ENCODE results near the gene LAMP1. TPM values are rescaled to one million over a fixed set of nuclear protein-coding genes. Genes with fewer than 3 reads are reported as not detected.

Gene LAMP1
- total RNA-seq, 2 experiments from 2014 or later = 12.2 to 24.6 TPM

DNA sequence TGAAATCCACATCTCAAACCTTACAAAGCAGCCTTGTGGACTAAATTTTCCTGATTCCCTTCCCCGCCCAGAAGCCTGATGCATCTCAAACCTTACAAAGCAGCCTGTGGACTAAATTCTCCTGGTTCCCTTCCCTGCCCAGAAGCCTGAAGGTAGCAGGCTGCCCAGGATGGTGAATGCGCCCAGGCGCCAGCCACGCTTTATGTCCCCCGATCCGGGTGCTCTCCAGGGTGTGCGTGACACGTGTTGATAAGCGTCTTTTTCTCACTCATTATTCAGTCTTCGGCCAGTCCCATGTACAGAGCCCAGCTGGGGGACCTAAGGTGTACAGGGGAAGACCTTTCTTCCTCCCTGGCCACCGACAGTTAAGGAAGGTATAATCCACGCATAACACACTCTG lies 31.8 kb downstream of the LAMP1 start:
- POLR2A ChIA-PET = no interaction called here

GRCh38 chr13:113329656-113330312 lies 32.7 kb downstream of the LAMP1 start:
- Histone ChIP-seq H3K27ac (ENCODE audit: low read depth, low read length, poor library complexity, severe bottlenecking) (no peak overlapping the region), H3K4me3 (ENCODE audit: low read depth, low read length, poor library complexity, severe bottlenecking) (no peak overlapping the region)

More for the DNA sequence above, 31.8 kb downstream of the LAMP1 start:
- intact Hi-C loops (cut with micrococcal nuclease; ENCODE audit: unreplicated experiment) = no loop called here
- Histone ChIP-seq H3K9me3 (ENCODE audit: low read length) (no peaks in the 10 kb centered on the region), H3K4me3 (ENCODE audit: low read depth, low read length, poor library complexity, severe bottlenecking) (no peak overlapping the region), H3K4me1 (ENCODE audit: insufficient read depth, low read length, poor library complexity, severe bottlenecking) (no peaks in the 10 kb centered on the region), H3K27ac (ENCODE audit: low read depth, low read length, poor library complexity, severe bottlenecking) (no peak overlapping the region), H2AFZ (ENCODE audit: low read length) (no peak overlapping the region), H3K4me2 (ENCODE audit: low read length) (no peak overlapping the region), H4K20me1 (ENCODE audit: insufficient read depth, low read length) (no peaks in the 10 kb centered on the region), H3K9me2 (ENCODE audit: insufficient read depth, low read length) (no peaks in the 10 kb centered on the region), H3K36me3 (ENCODE audit: insufficient read depth, low read length) (no peaks in the 10 kb centered on the region; the same call in 1 of the 2 replicates), H3K79me2 (ENCODE audit: insufficient read depth, low read depth, low read length) (no peaks in the 10 kb centered on the region)
- BruUV-seq (replicated peaks) = no TSS peak
- DNase-seq (ENCODE audit: low spot score) = no peak
- TF ChIP-seq CTCF (conservative IDR thresholded peaks at IDR 0.05; ENCODE audit: low read length) (no peak), EZH2phosphoT487 (IDR thresholded peaks at IDR 0.05; ENCODE audit: borderline replicate concordance, low read depth, low read length) (no peak)
- CTCF ChIA-PET (ENCODE audit: unreplicated experiment) = no interaction called here

More at GRCh38 chr13:113329656-113330312, 32.7 kb downstream of the LAMP1 start:
- CTCF ChIA-PET (ENCODE audit: unreplicated experiment) = no interaction called here
- DNase-seq (ENCODE audit: low spot score) = no peak
- H3K4me1 ChIP-seq (ENCODE audit: insufficient read depth, low read length, poor library complexity, severe bottlenecking) = no peaks in the 10 kb centered on the region
- no peak overlapping the region for H3K4me2 ChIP-seq (ENCODE audit: low read length)
- no peak for TF ChIP-seq CTCF (conservative IDR thresholded peaks at IDR 0.05; ENCODE audit: low read length)
- TF ChIP-seq EZH2phosphoT487 (IDR thresholded peaks at IDR 0.05; ENCODE audit: borderline replicate concordance, low read depth, low read length) = no peak
- POLR2A ChIA-PET = no interaction called here
- BruUV-seq (replicated peaks) = no TSS peak
- H3K9me2 ChIP-seq (ENCODE audit: insufficient read depth, low read length) = no peaks in the 10 kb centered on the region
- no peak overlapping the region for H2AFZ ChIP-seq (ENCODE audit: low read length)
- H3K9me3 ChIP-seq (ENCODE audit: low read length) = no peaks in the 10 kb centered on the region
- H3K36me3 ChIP-seq (ENCODE audit: insufficient read depth, low read length) = no peaks in the 10 kb centered on the region
- H3K79me2 ChIP-seq (ENCODE audit: insufficient read depth, low read depth, low read length) = no peaks in the 10 kb centered on the region
- no peaks in the 10 kb centered on the region for H4K20me1 ChIP-seq (ENCODE audit: insufficient read depth, low read length)
- intact Hi-C loops (cut with micrococcal nuclease; ENCODE audit: unreplicated experiment) = no loop called here

Data from OCI-LY7 (cell line).